ENCODE results near the gene ZFPL1.
"Not testable (repeated sequence)": the region's sequence is repeated elsewhere in the genome, so short reads cannot be mapped to it uniquely, and the experiment has no call there.

The ZFPL1 gene

DNA sequence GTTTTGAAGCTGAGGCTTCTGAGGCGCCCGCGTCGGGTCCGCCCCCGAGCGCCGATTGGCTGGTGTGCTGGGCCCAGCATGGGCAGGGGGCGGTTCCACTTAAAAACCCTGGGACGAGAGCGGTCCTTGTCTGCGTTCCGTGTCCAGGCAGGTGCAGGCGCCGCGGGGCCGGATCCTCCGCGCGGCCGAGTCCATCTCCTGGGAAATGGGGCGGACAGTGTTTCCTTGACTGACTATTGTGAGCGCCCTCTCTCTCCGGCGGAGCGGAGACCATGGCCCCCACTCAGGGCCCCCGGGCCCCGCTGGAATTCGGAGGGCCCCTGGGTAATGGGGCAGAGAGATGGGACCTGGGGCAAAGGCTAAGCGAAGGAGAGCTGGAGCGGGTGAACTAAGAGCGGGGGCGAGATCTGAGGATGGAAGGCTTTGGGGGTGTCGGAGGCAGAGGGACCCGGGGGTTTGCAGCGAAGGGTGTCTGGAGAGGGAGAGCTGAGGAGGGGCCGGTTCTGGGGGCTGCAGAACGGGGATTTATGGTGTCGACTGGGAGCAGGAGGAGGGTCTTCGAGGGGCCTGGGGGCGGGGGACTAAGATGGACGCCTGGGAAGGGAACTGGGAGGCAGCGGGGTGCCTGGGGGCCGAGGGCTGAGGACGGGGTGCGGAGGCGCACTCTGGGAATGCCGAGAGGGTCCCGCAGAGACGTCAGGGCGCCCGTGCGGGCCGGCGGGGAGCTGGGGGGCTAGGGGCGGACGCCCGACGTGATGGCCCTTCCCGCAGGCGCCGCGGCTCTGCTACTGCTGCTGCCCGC, 27.9 kb downstream of the ZFPL1 start, which contains the start of gene TM7SF2:
Gene TM7SF2 (plus strand): TSS at position 129 of the 802 bp plus-strand sequence. CDS start 144 bp downstream, at position 273.
- Mint-ChIP-seq H3K27ac (peak within 1 kb of the TSS; percentile 92), H3K27me3 (no peaks in the 10 kb centered on the region), H3K4me3 (peak within 1 kb of the TSS; percentile 89), H3K4me1 (ENCODE audit: low read depth) (peaks cover 59% of the 10 kb centered on the region), H3K36me3 (ENCODE audit: low read depth) (peaks cover 61% of the 10 kb centered on the region), H3K9me3 (no peaks in the 10 kb centered on the region)
- peak; percentile 93 for DNase-seq

DNA sequence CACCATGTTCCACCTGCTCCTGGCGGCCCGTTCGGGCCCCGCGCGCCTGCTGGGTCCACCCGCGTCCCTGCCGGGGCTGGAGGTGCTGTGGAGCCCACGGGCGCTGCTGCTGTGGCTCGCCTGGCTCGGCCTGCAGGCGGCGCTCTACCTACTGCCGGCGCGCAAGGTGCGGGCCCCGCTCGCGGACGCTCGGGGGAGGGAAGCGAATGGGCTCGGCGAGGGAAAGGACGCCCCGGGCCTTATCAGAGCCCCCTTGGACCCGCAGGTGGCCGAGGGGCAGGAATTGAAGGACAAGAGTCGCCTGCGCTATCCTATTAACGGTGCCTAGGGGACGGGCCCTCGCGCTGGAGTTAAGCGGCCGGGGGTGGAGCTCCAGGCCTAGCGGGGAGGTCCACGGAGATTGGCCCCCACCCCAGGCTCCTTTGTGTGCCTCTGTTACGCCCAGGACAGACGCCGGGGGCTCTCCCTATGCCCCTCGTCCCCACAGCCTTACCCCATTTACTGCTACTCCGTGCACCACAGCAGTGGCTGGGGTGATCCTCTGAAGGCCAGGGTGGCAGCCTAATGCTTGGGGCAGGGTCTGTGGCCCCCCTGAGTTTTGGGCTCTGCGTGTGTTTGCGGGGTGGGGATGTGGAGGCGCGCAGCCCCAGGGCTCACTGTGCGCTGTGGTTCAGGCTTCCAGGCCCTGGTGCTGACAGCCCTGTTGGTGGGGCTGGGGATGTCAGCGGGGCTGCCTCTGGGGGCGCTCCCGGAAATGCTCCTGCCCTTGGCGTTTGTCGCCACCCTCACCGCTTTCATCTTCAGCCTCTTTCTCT, 28.7 kb downstream of the ZFPL1 start:
- peak overlapping the region; percentile 85 for H3K27ac Mint-ChIP-seq
- peaks cover 59% of the 10 kb centered on the region for H3K4me1 Mint-ChIP-seq (ENCODE audit: low read depth)
- no peaks in the 10 kb centered on the region for H3K27me3 Mint-ChIP-seq
- peaks cover 60% of the 10 kb centered on the region for H3K36me3 Mint-ChIP-seq (ENCODE audit: low read depth)
- H3K4me3 Mint-ChIP-seq: peak overlapping the region; percentile 89
- DNase-seq: peak; percentile 86
- no peaks in the 10 kb centered on the region for H3K9me3 Mint-ChIP-seq

GRCh38 chr11:65113361-65113756, 29.3 kb downstream of the ZFPL1 start:
- peaks cover 64% of the 10 kb centered on the region for H3K4me1 Mint-ChIP-seq (ENCODE audit: low read depth)
- peaks cover 64% of the 10 kb centered on the region for H3K36me3 Mint-ChIP-seq (ENCODE audit: low read depth)
- H3K9me3 Mint-ChIP-seq: no peaks in the 10 kb centered on the region
- no peak for DNase-seq
- H3K27me3 Mint-ChIP-seq: no peaks in the 10 kb centered on the region
- peak overlapping the region; percentile 89 for H3K4me3 Mint-ChIP-seq
- peak overlapping the region; percentile 85 for H3K27ac Mint-ChIP-seq

- Mint-ChIP-seq H3K27ac (peak overlapping the region; percentile 85), H3K9me3 (no peaks in the 10 kb centered on the region), H3K27me3 (no peaks in the 10 kb centered on the region), H3K4me3 (peak overlapping the region; percentile 89), H3K36me3 (ENCODE audit: low read depth) (peaks cover 67% of the 10 kb centered on the region), H3K4me1 (ENCODE audit: low read depth) (peaks cover 69% of the 10 kb centered on the region)
- DNase-seq: no peak
Observed at GRCh38 chr11:65113839-65114238, 29.8 kb downstream of the ZFPL1 start.

DNA sequence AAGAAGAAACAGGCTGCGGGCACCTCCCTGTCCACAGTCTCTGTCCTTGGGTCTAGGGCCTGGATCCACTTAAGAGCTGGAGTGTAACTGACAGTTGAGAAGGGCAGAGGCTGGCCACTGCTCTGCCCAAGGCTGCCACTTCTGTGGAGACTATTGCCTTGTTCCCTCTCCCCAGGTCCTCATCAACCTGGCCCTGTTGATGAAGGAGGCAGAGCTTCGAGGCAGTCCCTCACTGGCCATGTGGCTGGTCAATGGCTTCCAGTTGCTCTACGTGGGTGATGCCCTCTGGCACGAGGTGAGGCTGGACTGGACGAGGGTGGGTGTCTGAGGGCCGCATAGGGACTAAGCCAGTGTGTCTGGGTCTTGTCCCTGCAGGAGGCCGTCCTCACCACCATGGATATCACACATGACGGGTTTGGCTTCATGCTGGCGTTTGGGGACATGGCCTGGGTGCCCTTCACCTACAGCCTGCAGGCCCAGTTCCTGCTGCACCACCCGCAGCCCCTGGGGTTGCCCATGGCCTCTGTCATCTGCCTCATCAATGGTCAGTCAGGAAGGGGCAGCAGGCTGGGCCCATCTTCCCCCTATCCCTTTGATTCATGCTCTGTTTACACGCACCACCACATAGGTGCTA, 30.6 kb downstream of the ZFPL1 start:
- H3K27ac Mint-ChIP-seq: peak overlapping the region; percentile 98

GRCh38 chr11:65115361-65116082, 31.5 kb downstream of the ZFPL1 start:
- Mint-ChIP-seq H3K27me3 (no peaks in the 10 kb centered on the region), H3K36me3 (ENCODE audit: low read depth) (peaks cover 69% of the 10 kb centered on the region), H3K27ac (peak overlapping the region; percentile 98), H3K9me3 (no peaks in the 10 kb centered on the region), H3K4me3 (peak overlapping the region; percentile 89), H3K4me1 (ENCODE audit: low read depth) (peaks cover 74% of the 10 kb centered on the region)
- no peak for DNase-seq

More for the DNA sequence above, 30.6 kb downstream of the ZFPL1 start:
- DNase-seq: no peak
- Mint-ChIP-seq H3K4me3 (peak overlapping the region; percentile 36), H3K9me3 (no peaks in the 10 kb centered on the region), H3K27me3 (no peaks in the 10 kb centered on the region), H3K4me1 (ENCODE audit: low read depth) (peaks cover 72% of the 10 kb centered on the region), H3K36me3 (ENCODE audit: low read depth) (peaks cover 67% of the 10 kb centered on the region)

- Mint-ChIP-seq H3K4me1 (ENCODE audit: low read depth) (peaks cover 73% of the 10 kb centered on the region), H3K36me3 (ENCODE audit: low read depth) (peaks cover 71% of the 10 kb centered on the region), H3K4me3 (peak overlapping the region; percentile 89), H3K27ac (peak overlapping the region; percentile 98), H3K27me3 (no peaks in the 10 kb centered on the region), H3K9me3 (no peaks in the 10 kb centered on the region)
- peak; percentile 80 for DNase-seq
Observed at GRCh38 chr11:65116370-65117205, 32.6 kb downstream of the ZFPL1 start.

DNA sequence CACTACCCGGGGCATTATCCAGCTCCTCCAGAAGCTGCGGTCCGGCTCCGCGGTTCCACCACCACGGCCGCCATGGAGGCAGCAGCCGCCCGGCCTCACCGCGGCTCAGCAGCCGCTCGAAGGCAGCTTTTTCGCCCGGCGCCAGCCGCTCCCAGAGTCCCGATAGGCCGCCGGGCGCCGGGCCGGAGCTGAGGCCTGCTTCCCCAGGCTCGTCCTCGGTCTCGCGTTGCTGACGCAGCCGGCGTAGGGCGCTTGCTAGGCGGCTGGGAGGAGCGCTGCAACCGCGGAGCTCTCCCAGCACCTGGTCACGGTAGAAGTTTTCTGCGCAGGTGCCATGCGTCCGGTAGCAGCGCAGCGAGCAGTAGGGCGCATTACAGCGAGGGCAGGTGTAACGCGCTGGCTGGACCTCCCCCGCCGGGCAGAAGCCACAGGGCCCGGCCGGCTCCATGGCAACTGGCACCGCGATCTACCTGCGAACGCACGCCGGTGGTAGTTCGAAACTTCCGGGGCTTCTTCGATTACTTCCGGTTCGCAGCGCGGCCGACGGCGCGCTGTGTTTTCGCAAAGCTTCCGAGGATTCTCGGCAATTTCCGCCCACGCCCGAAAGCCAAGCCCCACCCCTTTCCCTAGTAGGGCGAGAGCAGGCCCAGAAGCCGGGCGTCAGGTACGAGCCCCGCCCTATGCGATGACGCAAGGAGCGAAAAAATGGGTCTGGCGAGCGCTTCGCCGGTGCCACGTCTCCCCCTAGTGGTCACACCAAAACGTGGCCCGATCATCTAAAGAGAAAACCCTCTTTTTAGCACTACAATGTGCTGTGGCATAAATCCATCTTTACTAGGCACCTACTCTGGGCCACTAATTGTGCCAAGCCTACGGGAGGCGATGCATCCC, 33.4 kb downstream of the ZFPL1 start, which contains the start of gene ZNHIT2:
Gene ZNHIT2 (minus strand): TSS at position 496 of the 891 bp plus-strand sequence. CDS start 48 bp downstream, at position 448.
- Mint-ChIP-seq H3K4me3 (peak within 1 kb of the TSS; percentile 89), H3K36me3 (ENCODE audit: low read depth) (peaks cover 77% of the 10 kb centered on the region), H3K9me3 (no peaks in the 10 kb centered on the region), H3K27me3 (no peaks in the 10 kb centered on the region), H3K4me1 (ENCODE audit: low read depth) (peaks cover 72% of the 10 kb centered on the region), H3K27ac (peak within 1 kb of the TSS; percentile 98)
- peak; percentile 100 for DNase-seq

DNA sequence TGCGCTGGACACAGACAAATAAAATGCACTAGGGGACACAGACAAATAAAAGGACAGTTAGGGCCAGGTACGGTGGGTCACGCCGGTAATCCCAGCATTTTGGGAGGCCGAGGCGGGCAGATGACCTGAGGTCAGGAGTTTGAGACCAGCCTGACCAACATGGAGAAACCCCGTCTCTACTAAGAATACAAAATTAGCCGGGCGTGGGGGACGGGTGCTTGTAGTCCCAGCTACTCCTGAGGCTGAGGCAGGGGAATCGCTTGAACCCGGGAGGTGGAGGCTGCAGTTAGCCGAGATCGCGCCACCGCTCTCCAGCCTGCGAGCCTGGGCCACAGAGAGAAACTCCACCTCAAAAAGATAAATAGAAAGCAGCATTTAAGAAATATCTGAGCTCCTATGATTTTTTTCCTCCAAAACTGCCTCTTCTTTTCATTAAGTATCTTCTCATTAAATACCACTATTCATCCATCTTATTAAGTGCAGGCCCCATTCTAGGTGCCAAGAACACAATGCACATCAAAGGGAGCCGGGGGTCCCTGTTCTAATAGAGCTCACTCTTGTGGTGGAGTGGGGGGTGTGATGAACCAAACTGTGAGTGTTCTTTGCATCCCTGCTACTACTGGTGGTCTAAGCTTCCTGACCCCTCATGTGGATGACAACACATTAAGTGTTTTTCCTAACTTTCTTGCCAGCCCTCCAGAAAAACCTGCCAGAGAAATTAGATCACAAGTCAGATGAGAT, 34.2 kb downstream of the ZFPL1 start:
- DNase-seq: no peak
- no peaks in the 10 kb centered on the region for H3K9me3 Mint-ChIP-seq
- peak overlapping the region; percentile 89 for H3K4me3 Mint-ChIP-seq
- peak overlapping the region; percentile 98 for H3K27ac Mint-ChIP-seq
- peaks cover 82% of the 10 kb centered on the region for H3K36me3 Mint-ChIP-seq (ENCODE audit: low read depth)
- peaks cover 73% of the 10 kb centered on the region for H3K4me1 Mint-ChIP-seq (ENCODE audit: low read depth)
- H3K27me3 Mint-ChIP-seq: no peaks in the 10 kb centered on the region

DNA sequence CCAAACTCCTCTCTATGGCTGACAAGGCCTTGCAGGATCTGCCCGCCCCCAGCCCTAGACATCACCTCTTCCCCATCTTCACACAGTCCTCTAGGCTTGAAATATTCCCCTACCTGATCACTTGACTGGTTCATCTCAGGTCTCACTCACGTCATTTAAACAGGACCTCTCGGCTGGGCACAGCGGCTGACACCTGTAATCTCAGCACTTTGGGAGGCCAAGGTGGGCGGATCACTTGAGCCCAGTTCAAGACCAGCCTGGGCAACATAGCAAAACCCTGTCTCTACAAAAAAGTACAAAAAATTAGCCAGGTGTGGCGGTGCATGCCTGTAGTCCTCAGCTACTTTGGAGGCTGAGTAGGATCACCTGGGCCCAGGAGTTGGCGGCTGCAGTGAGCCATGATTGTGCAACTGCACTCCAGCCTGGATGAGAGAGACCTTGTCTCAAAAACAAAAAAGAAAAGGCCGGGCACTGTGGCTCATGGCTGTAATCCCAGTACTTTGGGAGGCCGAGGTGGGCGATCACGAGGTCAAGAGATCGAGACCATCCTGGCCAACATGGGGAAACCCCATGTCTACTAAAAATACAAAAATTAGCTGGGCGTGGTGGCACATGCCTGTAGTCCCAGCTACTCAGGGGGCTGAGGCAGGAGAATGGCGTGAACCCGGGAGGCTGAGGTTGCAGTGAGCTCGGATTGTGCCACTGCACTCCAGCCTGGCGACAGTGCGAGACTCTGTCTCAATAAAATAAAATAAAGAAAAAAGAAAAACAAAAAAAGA, 35.1 kb downstream of the ZFPL1 start:
- Mint-ChIP-seq H3K4me3 (peak overlapping the region; percentile 100), H3K36me3 (ENCODE audit: low read depth) (peaks cover 86% of the 10 kb centered on the region), H3K4me1 (ENCODE audit: low read depth) (peaks cover 72% of the 10 kb centered on the region), H3K27ac (peak overlapping the region; percentile 98)
- H3K9me3 Mint-ChIP-seq, H3K27me3 Mint-ChIP-seq, DNase-seq: not testable (repeated sequence)

GRCh38 chr11:65119670-65119995, 35.6 kb downstream of the ZFPL1 start:
- peaks cover 74% of the 10 kb centered on the region for H3K4me1 Mint-ChIP-seq (ENCODE audit: low read depth)
- H3K27me3 Mint-ChIP-seq: no peaks in the 10 kb centered on the region
- peaks cover 89% of the 10 kb centered on the region for H3K36me3 Mint-ChIP-seq (ENCODE audit: low read depth)
- no peak for DNase-seq
- H3K27ac Mint-ChIP-seq: peak overlapping the region; percentile 98
- H3K9me3 Mint-ChIP-seq: no peaks in the 10 kb centered on the region
- peak overlapping the region; percentile 100 for H3K4me3 Mint-ChIP-seq

Measured in activated T-cell treated with anti-CD3 and anti-CD28 coated beads, Interleukin-2, amount 50 U/mL, for 24 hours (primary cell).